Mesenchymal stem cell (in vitro differentiated cells and primary cell): Measurements from ENCODE around the gene WBP2.
"Not testable (repeated sequence)": the region's sequence is repeated elsewhere in the genome, so short reads cannot be mapped to it uniquely, and the experiment has no call there.

Source experiments
- DNase-seq: peaks from one replicate; pipeline ENCODE4 v3.0.0-alpha.2; 2013
- H2AFZ ChIP-seq: one replicate; pipeline ENCODE4 v1.6.1; 2013; ENCODE audit warnings: low read depth, mild to moderate bottlenecking, control low read depth, inconsistent platforms, low read length, moderate library complexity
- H2AK5ac ChIP-seq: 2 replicates; pipeline ENCODE4 v1.6.1; 2013; ENCODE audit warnings: low read length, moderate library complexity, mild to moderate bottlenecking, inconsistent platforms; ENCODE audit not compliant: severe bottlenecking
- H2BK120ac ChIP-seq: one replicate; pipeline ENCODE4 v1.6.1; 2013; ENCODE audit warnings: low read depth, mild to moderate bottlenecking, inconsistent platforms, low read length, moderate library complexity
- H2BK12ac ChIP-seq, 2 experiments: one replicate each; pipeline ENCODE4 v1.6.1; 2013; ENCODE audit warnings: inconsistent platforms in 2 of 2, low read length in 2 of 2, mild to moderate bottlenecking in 2 of 2, moderate library complexity in 2 of 2, control low read depth in 1 of 2
- H2BK15ac ChIP-seq: one replicate; pipeline ENCODE4 v1.6.1; 2013; ENCODE audit warnings: mild to moderate bottlenecking, low read depth, inconsistent platforms; ENCODE audit not compliant: poor library complexity, severe bottlenecking
- H2BK5ac ChIP-seq: 2 replicates; pipeline ENCODE4 v1.6.1; 2013; ENCODE audit warnings: low read depth, mild to moderate bottlenecking, low read length, control low read depth, inconsistent platforms; ENCODE audit not compliant: poor library complexity, severe bottlenecking
- H3K14ac ChIP-seq, 2 experiments: one replicate each; pipeline ENCODE4 v1.6.1; 2013; ENCODE audit warnings: inconsistent platforms in 2 of 2, low read length in 2 of 2, control low read depth in 1 of 2, mild to moderate bottlenecking in 1 of 2, moderate library complexity in 1 of 2
- H3K18ac ChIP-seq, 2 experiments: one replicate each; pipeline ENCODE4 v1.6.1; 2013; ENCODE audit warnings: inconsistent platforms in 2 of 2, low read length in 2 of 2, control low read depth in 1 of 2, low read depth in 1 of 2, mild to moderate bottlenecking in 1 of 2
- H3K23ac ChIP-seq, 2 experiments: one replicate each; pipeline ENCODE4 v1.6.1; 2013; ENCODE audit warnings: inconsistent platforms in 2 of 2, low read length in 2 of 2, mild to moderate bottlenecking in 2 of 2, moderate library complexity in 2 of 2, control low read depth in 1 of 2
- H3K27ac ChIP-seq: 2 replicates; pipeline ENCODE4 v1.5.1; 2013; ENCODE audit warnings: mild to moderate bottlenecking, moderate library complexity, low read length, control low read depth, inconsistent platforms; ENCODE audit not compliant: poor library complexity, severe bottlenecking
- H3K27me3 ChIP-seq, 2 experiments: 2 replicates each; pipeline versions ENCODE4 v1.6.1 to v1.7.0; 2013; ENCODE audit warnings: low read length in 2 of 2, mild to moderate bottlenecking in 2 of 2, moderate library complexity in 2 of 2, control low read depth in 1 of 2, inconsistent platforms in 1 of 2; ENCODE audit not compliant: control insufficient read depth in 1 of 2, insufficient read depth in 1 of 2
- H3K36me3 ChIP-seq, 2 experiments: 2 replicates each; pipeline versions ENCODE4 v1.6.1 to v1.7.0; 2013; ENCODE audit warnings: low read length in 2 of 2, control low read depth in 1 of 2, inconsistent platforms in 1 of 2, low read depth in 1 of 2, mild to moderate bottlenecking in 1 of 2; ENCODE audit not compliant: insufficient read depth in 2 of 2, control insufficient read depth in 1 of 2
- H3K4ac ChIP-seq, 2 experiments: one replicate each; pipeline ENCODE4 v1.6.1; 2013; ENCODE audit warnings: inconsistent platforms in 2 of 2, low read length in 2 of 2, mild to moderate bottlenecking in 2 of 2, moderate library complexity in 2 of 2, control low read depth in 1 of 2, low read depth in 1 of 2
- H3K4me1 ChIP-seq: 2 replicates; pipeline ENCODE4 v1.6.1; 2013; ENCODE audit warnings: low read depth, low read length, control low read depth; ENCODE audit not compliant: control insufficient read depth, insufficient read depth
- H3K4me2 ChIP-seq: 2 replicates; pipeline ENCODE4 v1.6.1; 2013; ENCODE audit warnings: low read length, mild to moderate bottlenecking, inconsistent platforms; ENCODE audit not compliant: poor library complexity, severe bottlenecking
- H3K4me3 ChIP-seq, 2 experiments: 2 replicates each; pipeline versions ENCODE4 v1.5.1 to v1.7.0; 2013; ENCODE audit warnings: low read length in 2 of 2, mild to moderate bottlenecking in 2 of 2, control low read depth in 1 of 2, low read depth in 1 of 2; ENCODE audit not compliant: insufficient read depth in 1 of 2
- H3K79me1 ChIP-seq: replicated peaks from 2 replicates; pipeline ENCODE4 v1.6.1; 2013; ENCODE audit warnings: mild to moderate bottlenecking, control low read depth, low read length, inconsistent platforms; ENCODE audit not compliant: poor library complexity, severe bottlenecking
- H3K9ac ChIP-seq: 2 replicates; pipeline ENCODE4 v1.7.0; 2013; ENCODE audit warnings: mild to moderate bottlenecking, low read length, moderate library complexity
- H3K9me3 ChIP-seq: 2 replicates; pipeline ENCODE4 v1.7.0; 2013; ENCODE audit warnings: mild to moderate bottlenecking, low read length; ENCODE audit not compliant: control insufficient read depth
- H4K8ac ChIP-seq: one replicate; pipeline ENCODE4 v1.6.1; 2013; ENCODE audit warnings: inconsistent platforms, mild to moderate bottlenecking, low read length, moderate library complexity
- H4K91ac ChIP-seq: one replicate; pipeline ENCODE4 v1.6.1; 2013; ENCODE audit warnings: mild to moderate bottlenecking, low read length, inconsistent platforms
- WGBS: methylation state at CpG from one replicate; pipeline ENCODE4 v1.1.7; 2013; ENCODE audit warnings: mixed read lengths; 5-methylcytosine and 5-hydroxymethylcytosine counted together

Gene WBP2

GRCh38 chr17:75853433-75853832 lies 1.7 kb downstream of the WBP2 start:
- H2AFZ ChIP-seq: no peak overlapping the region
- H2BK5ac ChIP-seq: no peak overlapping the region
- peak; percentile 88 for DNase-seq
- H3K4ac ChIP-seq: no peak overlapping the region
- H3K9me3 ChIP-seq: no peaks in the 10 kb centered on the region
- no peak overlapping the region for H2BK15ac ChIP-seq
- H2BK120ac ChIP-seq: no peak overlapping the region
- H3K9ac ChIP-seq: peak overlapping the region; percentile 94
- H3K4me3 ChIP-seq: peak overlapping the region in 1 of 2 experiments; percentile 23
- H2AK5ac ChIP-seq: peak overlapping the region; percentile 26
- peak overlapping the region; percentile 87 for H3K27ac ChIP-seq
- H2BK12ac ChIP-seq: no peak overlapping the region
- H4K91ac ChIP-seq: no peak overlapping the region
- no peak overlapping the region for H4K8ac ChIP-seq
- H3K23ac ChIP-seq: no peak overlapping the region
- no peak overlapping the region for H3K4me2 ChIP-seq
- no peaks in the 10 kb centered on the region for H3K27me3 ChIP-seq
- no peak overlapping the region for H3K14ac ChIP-seq
- 80% methylated on average over 2 of the region's 7 CpGs for WGBS
- H3K18ac ChIP-seq: no peak overlapping the region
- H3K36me3 ChIP-seq: peaks cover 29 to 39% of the 10 kb centered on the region in 2 experiments
- H3K4me1 ChIP-seq: peaks cover 9% of the 10 kb centered on the region
- H3K79me1 ChIP-seq: peaks cover 12% of the 10 kb centered on the region

- not testable (repeated sequence) for H4K8ac ChIP-seq, H3K4me2 ChIP-seq, H3K9me3 ChIP-seq, H2AFZ ChIP-seq, H2BK12ac ChIP-seq, H3K9ac ChIP-seq, H2BK5ac ChIP-seq, H3K4me1 ChIP-seq, H3K27me3 ChIP-seq, H2BK15ac ChIP-seq, H3K14ac ChIP-seq, H2BK120ac ChIP-seq, H4K91ac ChIP-seq, H3K4me3 ChIP-seq, DNase-seq, H3K23ac ChIP-seq, H3K18ac ChIP-seq, H2AK5ac ChIP-seq, H3K4ac ChIP-seq
- Histone ChIP-seq H3K36me3 (peaks cover 47 to 57% of the 10 kb centered on the region in 2 experiments), H3K27ac (peak overlapping the region; percentile 9), H3K79me1 (peaks cover 18% of the 10 kb centered on the region)
- 97% methylated on average over 15 of the region's 15 CpGs for WGBS
Measured at GRCh38 chr17:75851693-75851991, 3.5 kb downstream of the WBP2 start.

- Histone ChIP-seq H3K14ac (no peak overlapping the region), H4K8ac (no peak overlapping the region), H2AK5ac (no peak overlapping the region), H3K23ac (no peak overlapping the region), H2BK120ac (no peak overlapping the region), H3K79me1 (peaks cover 18% of the 10 kb centered on the region), H3K4ac (no peak overlapping the region), H3K27ac (peak overlapping the region; percentile 22), H3K9ac (no peak overlapping the region), H3K36me3 (peaks cover 52 to 61% of the 10 kb centered on the region in 2 experiments), H4K91ac (no peak overlapping the region), H2AFZ (no peak overlapping the region), H2BK12ac (no peak overlapping the region), H3K27me3 (no peaks in the 10 kb centered on the region), H3K4me2 (no peak overlapping the region), H3K4me3 (no peak overlapping the region), H3K4me1 (peaks cover 11% of the 10 kb centered on the region), H3K18ac (no peak overlapping the region), H2BK15ac (no peak overlapping the region), H3K9me3 (no peaks in the 10 kb centered on the region), H2BK5ac (no peak overlapping the region)
- WGBS: 97% methylated on average over 12 of the region's 12 CpGs
- DNase-seq: no peak
Measured at GRCh38 chr17:75850928-75851692, 4.0 kb downstream of the WBP2 start.

GRCh38 chr17:75849724-75850123 lies 5.4 kb downstream of the WBP2 start:
- H2BK5ac ChIP-seq: no peak overlapping the region
- H3K9me3 ChIP-seq: no peaks in the 10 kb centered on the region
- H3K4me3 ChIP-seq: no peak overlapping the region
- no peak overlapping the region for H2BK15ac ChIP-seq
- H3K9ac ChIP-seq: no peak overlapping the region
- no peak overlapping the region for H3K23ac ChIP-seq
- no peaks in the 10 kb centered on the region for H3K27me3 ChIP-seq
- no peak overlapping the region for H2AFZ ChIP-seq
- H2AK5ac ChIP-seq: peak overlapping the region; percentile 55
- H3K14ac ChIP-seq: no peak overlapping the region
- WGBS: 96% methylated on average over 9 of the region's 9 CpGs
- no peak for DNase-seq
- no peak overlapping the region for H3K4ac ChIP-seq
- H4K91ac ChIP-seq: no peak overlapping the region
- no peak overlapping the region for H4K8ac ChIP-seq
- H3K18ac ChIP-seq: no peak overlapping the region
- no peak overlapping the region for H3K4me2 ChIP-seq
- no peak overlapping the region for H2BK12ac ChIP-seq
- H2BK120ac ChIP-seq: no peak overlapping the region
- H3K36me3 ChIP-seq: peaks cover 62 to 70% of the 10 kb centered on the region in 2 experiments
- peaks cover 20% of the 10 kb centered on the region for H3K4me1 ChIP-seq
- H3K79me1 ChIP-seq: peaks cover 17% of the 10 kb centered on the region
- H3K27ac ChIP-seq: no peak overlapping the region
